HUES6 (cell line): ENCODE measurements around the gene CTBP2.

ENCODE experiments used
- H3K27ac ChIP-seq: 2 replicates; pipeline ENCODE4 v1.7.0; 2013; ENCODE audit warnings: low read depth, mild to moderate bottlenecking, low read length, inconsistent platforms
- H3K27me3 ChIP-seq: 2 replicates; pipeline ENCODE4 v1.6.1; 2013; ENCODE audit warnings: low read length; ENCODE audit not compliant: control insufficient read depth, insufficient read depth
- H3K36me3 ChIP-seq: 2 replicates; pipeline ENCODE4 v1.6.1; 2013; ENCODE audit warnings: low read length; ENCODE audit not compliant: control insufficient read depth, insufficient read depth
- H3K4me1 ChIP-seq: 2 replicates; pipeline ENCODE4 v1.6.1; 2013; ENCODE audit warnings: low read length; ENCODE audit not compliant: control insufficient read depth, insufficient read depth
- H3K4me3 ChIP-seq: 2 replicates; pipeline ENCODE4 v1.5.1; 2013; ENCODE audit warnings: low read depth, low read length
- H3K9ac ChIP-seq: one replicate; pipeline ENCODE4 v1.6.1; 2013; ENCODE audit warnings: mild to moderate bottlenecking, low read length
- H3K9me3 ChIP-seq: 2 replicates; pipeline ENCODE4 v1.6.1; 2013; ENCODE audit warnings: low read depth, low read length; ENCODE audit not compliant: control insufficient read depth, insufficient read depth

CTBP2 gene

GRCh38 chr10:125111118-125111727 lies 49.1 kb downstream of the CTBP2 start:
- Histone ChIP-seq H3K9me3 (peaks cover 10% of the 10 kb centered on the region), H3K4me3 (no peak overlapping the region), H3K27ac (no peak overlapping the region), H3K27me3 (no peaks in the 10 kb centered on the region), H3K9ac (no peak overlapping the region), H3K4me1 (peaks cover 21% of the 10 kb centered on the region), H3K36me3 (peaks cover 74% of the 10 kb centered on the region)

- H3K27me3 ChIP-seq, result no peaks in the 10 kb centered on the region
- H3K36me3 ChIP-seq, result peaks cover 76% of the 10 kb centered on the region
- H3K9ac ChIP-seq, result no peak overlapping the region
- H3K4me3 ChIP-seq, result no peak overlapping the region
- H3K9me3 ChIP-seq, result peaks cover 10% of the 10 kb centered on the region
- H3K4me1 ChIP-seq, result peaks cover 25% of the 10 kb centered on the region
- H3K27ac ChIP-seq, result no peak overlapping the region
Observed at GRCh38 chr10:125107965-125108580, 52.3 kb downstream of the CTBP2 start.

- Histone ChIP-seq H3K4me1 (peaks cover 30% of the 10 kb centered on the region), H3K9ac (no peak overlapping the region), H3K27me3 (no peaks in the 10 kb centered on the region), H3K4me3 (no peak overlapping the region), H3K36me3 (peaks cover 80% of the 10 kb centered on the region), H3K27ac (no peak overlapping the region), H3K9me3 (peaks cover 10% of the 10 kb centered on the region)
Observed at GRCh38 chr10:125107166-125107949, 53.0 kb downstream of the CTBP2 start.

- Histone ChIP-seq H3K9me3 (peaks cover 10% of the 10 kb centered on the region), H3K27me3 (no peaks in the 10 kb centered on the region), H3K27ac (no peak overlapping the region), H3K4me1 (peaks cover 38% of the 10 kb centered on the region), H3K9ac (no peak overlapping the region), H3K4me3 (no peak overlapping the region), H3K36me3 (peaks cover 84% of the 10 kb centered on the region)
Observed at GRCh38 chr10:125106586-125106985, 53.8 kb downstream of the CTBP2 start.

GRCh38 chr10:125105706-125106255 lies 54.6 kb downstream of the CTBP2 start:
- peaks cover 46% of the 10 kb centered on the region for H3K4me1 ChIP-seq
- H3K4me3 ChIP-seq, result no peak overlapping the region
- H3K27me3 ChIP-seq, result no peaks in the 10 kb centered on the region
- no peak overlapping the region for H3K27ac ChIP-seq
- H3K9me3 ChIP-seq, result peaks cover 10% of the 10 kb centered on the region
- H3K9ac ChIP-seq, result no peak overlapping the region
- H3K36me3 ChIP-seq, result peaks cover 84% of the 10 kb centered on the region

GRCh38 chr10:125105155-125105554 lies 55.2 kb downstream of the CTBP2 start:
- H3K27ac ChIP-seq, result no peak overlapping the region
- peaks cover 10% of the 10 kb centered on the region for H3K9me3 ChIP-seq
- no peaks in the 10 kb centered on the region for H3K27me3 ChIP-seq
- H3K4me1 ChIP-seq, result peaks cover 46% of the 10 kb centered on the region
- no peak overlapping the region for H3K9ac ChIP-seq
- peaks cover 79% of the 10 kb centered on the region for H3K36me3 ChIP-seq
- H3K4me3 ChIP-seq, result no peak overlapping the region

GRCh38 chr10:125104559-125104958 lies 55.8 kb downstream of the CTBP2 start:
- Histone ChIP-seq H3K27me3 (no peaks in the 10 kb centered on the region), H3K27ac (no peak overlapping the region), H3K9ac (no peak overlapping the region), H3K9me3 (peaks cover 10% of the 10 kb centered on the region), H3K4me1 (peaks cover 46% of the 10 kb centered on the region), H3K4me3 (no peak overlapping the region), H3K36me3 (peaks cover 76% of the 10 kb centered on the region)

GRCh38 chr10:125103924-125104323 lies 56.4 kb downstream of the CTBP2 start:
- H3K4me3 ChIP-seq, result no peak overlapping the region

GRCh38 chr10:125103466-125103865 lies 56.9 kb downstream of the CTBP2 start:
- Histone ChIP-seq H3K9me3 (peaks cover 5% of the 10 kb centered on the region), H3K36me3 (peaks cover 68% of the 10 kb centered on the region), H3K4me1 (peaks cover 51% of the 10 kb centered on the region), H3K27me3 (no peaks in the 10 kb centered on the region), H3K27ac (no peak overlapping the region; the same call in 1 of the 2 replicates), H3K4me3 (no peak overlapping the region), H3K9ac (no peak overlapping the region)

More at GRCh38 chr10:125103924-125104323, 56.4 kb downstream of the CTBP2 start:
- H3K9ac ChIP-seq, result no peak overlapping the region
- H3K27ac ChIP-seq, result no peak overlapping the region
- H3K27me3 ChIP-seq, result no peaks in the 10 kb centered on the region
- peaks cover 5% of the 10 kb centered on the region for H3K9me3 ChIP-seq
- peaks cover 70% of the 10 kb centered on the region for H3K36me3 ChIP-seq
- peaks cover 49% of the 10 kb centered on the region for H3K4me1 ChIP-seq

- Histone ChIP-seq H3K4me1 (peaks cover 51% of the 10 kb centered on the region), H3K9me3 (no peaks in the 10 kb centered on the region), H3K27ac (no peak overlapping the region), H3K27me3 (no peaks in the 10 kb centered on the region), H3K4me3 (no peak overlapping the region), H3K9ac (no peak overlapping the region), H3K36me3 (peaks cover 62% of the 10 kb centered on the region)
Observed at GRCh38 chr10:125102821-125103220, 57.5 kb downstream of the CTBP2 start.

- H3K27me3 ChIP-seq, result no peaks in the 10 kb centered on the region
- H3K9ac ChIP-seq, result no peak overlapping the region
- H3K4me3 ChIP-seq, result no peak overlapping the region
- no peak overlapping the region for H3K27ac ChIP-seq
- no peaks in the 10 kb centered on the region for H3K9me3 ChIP-seq
- H3K36me3 ChIP-seq, result peaks cover 59% of the 10 kb centered on the region
- H3K4me1 ChIP-seq, result peaks cover 51% of the 10 kb centered on the region
Observed at GRCh38 chr10:125102246-125102645, 58.1 kb downstream of the CTBP2 start.
